ENCODE results near the gene IL1RAPL1.
"Not testable (repeated sequence)": the region's sequence is repeated elsewhere in the genome, so short reads cannot be mapped to it uniquely, and the experiment has no call there.

IL1RAPL1 gene

DNA sequence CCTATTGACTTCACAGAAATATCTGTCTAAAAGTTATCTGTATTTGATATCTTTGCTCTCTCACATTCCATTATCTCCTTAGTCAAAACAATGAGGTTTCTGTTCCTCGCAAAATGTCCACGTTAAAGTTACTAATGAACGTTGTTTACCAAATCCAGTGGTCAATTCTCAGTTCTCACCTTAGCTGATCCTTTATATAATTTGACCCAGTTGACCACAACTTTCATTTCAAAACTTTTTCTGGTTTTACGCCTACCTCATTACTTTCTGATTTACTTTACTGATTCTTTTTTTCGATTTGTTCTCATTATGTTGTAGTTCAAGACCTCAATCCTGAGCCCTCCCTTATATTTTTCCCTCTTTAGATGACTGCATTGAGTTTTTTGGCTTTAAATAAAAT, 186.6 kb downstream of the IL1RAPL1 start:
- no peak for DNase-seq (ENCODE audit: low read depth, low spot score)

DNA sequence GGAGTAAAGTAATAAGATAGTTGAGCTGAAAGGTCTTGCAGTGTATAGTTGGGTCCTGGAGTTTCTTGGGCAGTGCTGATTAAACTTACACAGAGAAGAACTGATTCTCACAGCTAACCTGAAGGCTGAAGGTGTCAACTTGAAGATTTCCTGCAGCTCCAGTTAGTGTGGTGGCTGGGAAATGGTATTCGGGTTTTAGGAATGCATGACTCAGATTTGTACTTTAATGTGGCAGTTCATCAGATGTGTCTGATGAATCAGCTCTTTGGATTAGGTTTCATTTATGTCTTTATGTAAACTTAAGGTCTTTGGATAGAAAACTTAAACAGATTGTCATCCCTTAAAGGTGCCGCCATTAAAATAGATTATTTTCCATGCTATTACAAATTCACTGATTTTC, 200.0 kb downstream of the IL1RAPL1 start:
- DNase-seq (ENCODE audit: low read depth, low spot score), result no peak

DNA sequence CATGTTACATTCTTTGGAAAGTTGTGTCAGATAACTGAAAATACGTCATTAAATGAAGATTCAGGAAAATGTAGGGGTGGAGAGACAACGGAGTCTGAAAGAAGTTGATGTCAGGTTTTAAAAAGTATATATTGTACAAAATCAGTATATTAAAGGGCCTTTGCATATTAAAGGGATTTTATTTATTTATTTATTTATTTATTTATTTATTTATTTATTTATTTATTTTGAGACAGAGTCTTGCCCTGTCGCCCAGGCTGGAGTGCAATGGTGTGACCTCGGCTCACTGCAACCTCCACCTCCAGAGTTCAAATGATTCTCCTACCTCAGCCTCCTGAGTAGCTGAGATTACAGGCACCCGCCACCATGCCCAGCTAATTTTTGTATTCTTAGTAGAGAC, 213.4 kb downstream of the IL1RAPL1 start:
- DNase-seq (ENCODE audit: low read depth, low spot score), result not testable (repeated sequence)

- DNase-seq (ENCODE audit: low read depth, low spot score), result no peak
Observed at GRCh38 chrX:28802625-28803024, 215.4 kb downstream of the IL1RAPL1 start.

GRCh38 chrX:28835991-28836390, 248.7 kb downstream of the IL1RAPL1 start:
- DNase-seq (ENCODE audit: low read depth, low spot score), result no peak

GRCh38 chrX:28843817-28844216, 256.6 kb downstream of the IL1RAPL1 start:
- DNase-seq (ENCODE audit: low read depth, low spot score), result no peak

GRCh38 chrX:28847423-28847822, 260.2 kb downstream of the IL1RAPL1 start:
- no peak for DNase-seq (ENCODE audit: low read depth, low spot score)

GRCh38 chrX:28848707-28849106, 261.5 kb downstream of the IL1RAPL1 start:
- no peak for DNase-seq (ENCODE audit: low read depth, low spot score)

DNA sequence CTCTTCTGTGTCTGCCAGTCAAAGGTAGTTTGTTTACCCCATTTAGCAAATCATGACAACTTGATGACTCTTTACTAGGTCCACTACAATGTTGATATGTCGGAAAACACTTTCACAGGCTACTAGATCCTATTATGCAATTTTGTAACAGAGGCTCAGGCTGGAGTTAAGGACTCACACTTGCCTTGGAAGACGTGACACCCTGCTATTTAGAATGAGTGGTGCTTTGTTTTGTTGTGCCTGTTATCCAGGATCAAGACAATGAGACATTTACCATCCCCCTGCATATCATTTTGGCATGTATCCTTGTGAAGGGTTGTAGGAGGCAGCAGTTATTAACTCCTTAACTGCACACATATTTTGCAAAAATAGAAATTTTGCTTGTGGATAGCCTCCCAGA, 263.7 kb downstream of the IL1RAPL1 start:
- no peak for DNase-seq (ENCODE audit: low read depth, low spot score)

GRCh38 chrX:28851871-28852270, 264.6 kb downstream of the IL1RAPL1 start:
- no peak for DNase-seq (ENCODE audit: low read depth, low spot score)

DNA sequence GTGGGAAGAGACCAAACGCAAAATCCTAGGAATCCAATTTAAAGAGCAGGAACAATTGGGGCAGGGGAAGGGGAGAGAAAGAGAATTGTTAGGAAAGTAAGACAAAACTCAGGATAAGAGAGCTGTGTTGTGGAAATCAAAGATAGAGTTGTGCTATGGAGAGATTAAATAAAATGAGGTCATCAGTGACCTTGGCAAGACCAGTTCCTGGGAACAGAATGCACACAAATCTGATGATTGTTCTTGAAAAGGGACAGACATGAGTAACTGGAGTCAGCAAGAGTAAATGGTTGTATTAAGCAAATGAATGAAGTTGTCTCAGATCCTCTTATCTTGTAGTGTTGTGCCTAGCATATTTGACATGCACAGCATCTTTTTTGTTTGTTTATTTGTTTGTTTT, 267.4 kb downstream of the IL1RAPL1 start:
- no peak for DNase-seq (ENCODE audit: low read depth, low spot score)

DNA sequence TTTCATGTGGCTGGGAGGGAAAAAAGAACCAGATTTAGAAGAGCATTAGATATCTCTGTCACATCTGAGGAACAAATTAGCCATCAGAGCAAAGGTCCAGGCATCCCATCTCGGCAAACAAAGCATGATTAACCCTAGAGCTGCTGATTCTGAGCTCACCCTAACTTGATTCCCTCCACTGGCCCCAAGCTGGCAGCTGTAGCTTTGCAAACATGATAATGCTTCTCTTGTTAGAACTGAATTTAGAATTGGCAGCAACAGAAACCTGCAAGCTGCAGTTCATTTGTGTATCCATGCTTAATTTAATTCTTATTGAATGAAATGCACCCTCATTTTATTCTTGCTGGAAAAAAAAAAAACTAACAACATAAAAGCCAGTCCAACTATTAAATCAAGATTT, 289.2 kb downstream of the IL1RAPL1 start:
- DNase-seq (ENCODE audit: low read depth, low spot score), result no peak

- no peak for DNase-seq (ENCODE audit: low read depth, low spot score)
Observed at GRCh38 chrX:28876901-28877300, 289.7 kb downstream of the IL1RAPL1 start.

DNA sequence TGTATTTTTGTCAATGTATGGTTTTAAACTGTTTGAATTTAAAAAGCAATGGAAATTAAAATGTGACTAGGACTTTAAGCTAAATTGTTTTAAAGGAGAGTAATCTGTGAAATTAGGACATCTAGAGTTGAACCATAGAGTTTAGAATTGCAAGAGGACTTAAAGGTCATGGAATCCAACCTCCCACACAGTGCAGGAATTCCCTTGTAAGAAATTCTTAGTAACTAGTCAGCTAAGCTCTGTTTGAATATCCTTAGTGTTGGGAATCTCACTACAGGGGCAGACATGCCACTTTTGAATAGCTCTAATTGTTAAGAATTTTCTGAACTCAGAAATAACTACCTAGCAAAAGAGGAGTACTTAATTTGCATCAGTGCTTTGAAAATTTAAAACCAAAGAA, 292.9 kb downstream of the IL1RAPL1 start:
- no peak for DNase-seq (ENCODE audit: low read depth, low spot score)

- DNase-seq (ENCODE audit: low read depth, low spot score), result no peak
Observed at GRCh38 chrX:28884823-28885222, 297.6 kb downstream of the IL1RAPL1 start.

- no peak for DNase-seq (ENCODE audit: low read depth, low spot score)
Observed at GRCh38 chrX:28888416-28888815, 301.2 kb downstream of the IL1RAPL1 start.

DNA sequence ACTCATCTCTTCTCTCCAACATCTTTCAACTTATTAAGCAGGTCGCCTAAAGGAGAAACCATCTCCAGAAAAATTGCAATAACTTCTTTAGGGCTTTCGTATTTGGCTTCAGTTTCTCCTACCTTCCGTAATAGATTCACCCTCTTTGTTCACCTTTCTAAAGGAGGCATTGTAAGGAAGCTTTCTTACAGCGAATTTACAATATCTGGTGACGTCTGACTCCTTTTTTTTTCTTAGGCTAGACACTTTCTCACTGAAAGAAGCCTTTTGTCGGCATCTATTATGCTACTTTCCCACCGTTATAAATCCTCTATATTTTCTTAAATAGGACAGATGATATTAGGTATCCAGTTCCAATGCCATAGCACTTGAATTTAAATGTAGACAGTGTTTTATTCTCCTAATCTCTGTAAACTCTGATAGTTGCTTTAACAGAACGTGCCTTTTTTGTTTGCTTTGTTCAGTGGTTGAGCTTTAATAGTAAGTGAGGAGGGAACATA, 302.4 kb downstream of the IL1RAPL1 start:
- no peak for DNase-seq (ENCODE audit: low read depth, low spot score)

DNA sequence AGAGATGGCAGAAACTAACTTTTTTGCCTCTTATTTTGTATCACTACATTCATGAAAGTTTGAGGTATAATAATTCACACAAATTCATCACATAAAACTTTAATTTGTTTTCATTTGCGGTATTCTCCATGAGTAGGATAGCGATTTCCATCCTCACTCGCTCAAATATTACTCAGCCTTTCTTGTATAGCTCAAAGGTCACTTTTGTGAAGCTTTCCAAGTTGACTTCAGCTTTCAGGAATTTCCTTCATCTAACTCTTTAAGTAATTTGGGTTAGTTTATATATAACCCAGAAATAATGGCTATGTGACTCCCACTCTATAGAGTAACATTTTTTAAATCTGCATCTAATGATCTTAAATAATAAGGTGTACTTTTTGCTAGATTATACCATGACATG, 314.4 kb downstream of the IL1RAPL1 start:
- no peak for DNase-seq (ENCODE audit: low read depth, low spot score)

- DNase-seq (ENCODE audit: low read depth, low spot score), result no peak
Observed at GRCh38 chrX:28910487-28910886, 323.2 kb downstream of the IL1RAPL1 start.

DNA sequence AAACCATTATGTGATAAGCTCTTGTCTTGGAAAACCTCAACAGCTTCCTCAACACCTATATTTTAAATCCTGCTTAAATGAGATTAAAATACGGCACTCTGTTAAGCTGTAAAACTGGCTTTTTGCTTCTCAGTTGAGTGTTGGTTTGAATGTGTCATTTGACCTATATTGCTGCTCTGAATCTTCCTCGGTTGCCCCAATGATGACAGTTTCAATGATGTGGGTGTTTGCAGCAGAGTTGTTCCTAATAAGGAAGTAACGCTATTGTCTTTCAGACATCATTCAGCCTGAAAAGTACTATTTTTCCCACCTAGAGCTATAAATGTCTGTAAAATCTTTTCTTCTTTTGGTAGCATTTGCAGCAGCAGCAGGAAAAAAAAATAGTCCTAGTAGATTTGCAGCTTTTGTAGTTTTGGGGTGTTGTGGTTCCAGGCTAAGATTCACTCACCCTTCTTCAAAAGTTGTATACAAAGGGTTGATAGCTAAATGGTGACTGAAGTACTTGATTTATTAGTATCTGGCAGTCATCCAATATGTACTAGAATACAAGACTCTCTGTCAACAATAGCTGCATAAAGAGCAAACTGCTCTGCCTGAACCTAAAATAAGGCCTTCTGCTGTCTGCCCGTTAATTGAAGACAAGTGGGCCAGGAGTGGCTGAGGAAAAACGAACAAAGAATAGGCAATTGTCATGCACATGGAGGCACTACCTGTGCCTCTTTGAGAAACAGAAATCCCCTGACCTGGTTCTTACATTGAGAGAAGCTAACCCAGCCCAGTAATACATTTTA, 333.1 kb downstream of the IL1RAPL1 start:
- no peak for DNase-seq (ENCODE audit: low read depth, low spot score)

DNA sequence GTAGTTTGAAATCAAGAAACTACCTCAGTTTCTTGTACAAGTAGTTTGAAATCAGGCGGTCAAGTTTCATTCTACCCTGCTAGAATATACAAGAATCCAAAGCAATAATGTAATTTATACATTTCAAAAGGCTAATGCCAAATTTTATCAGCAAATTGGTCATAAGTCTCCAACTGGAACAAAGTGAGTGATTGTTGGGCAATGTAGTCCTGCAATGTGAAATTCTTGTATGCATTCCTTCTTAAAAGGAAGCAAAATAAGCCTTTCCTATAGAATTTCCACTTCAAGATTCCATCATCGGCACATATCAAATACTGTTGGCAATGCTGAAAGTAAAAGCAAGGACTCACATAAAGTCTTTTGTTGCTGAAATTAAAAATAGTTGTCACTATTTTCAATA, 334.9 kb downstream of the IL1RAPL1 start:
- DNase-seq (ENCODE audit: low read depth, low spot score), result no peak

DNA sequence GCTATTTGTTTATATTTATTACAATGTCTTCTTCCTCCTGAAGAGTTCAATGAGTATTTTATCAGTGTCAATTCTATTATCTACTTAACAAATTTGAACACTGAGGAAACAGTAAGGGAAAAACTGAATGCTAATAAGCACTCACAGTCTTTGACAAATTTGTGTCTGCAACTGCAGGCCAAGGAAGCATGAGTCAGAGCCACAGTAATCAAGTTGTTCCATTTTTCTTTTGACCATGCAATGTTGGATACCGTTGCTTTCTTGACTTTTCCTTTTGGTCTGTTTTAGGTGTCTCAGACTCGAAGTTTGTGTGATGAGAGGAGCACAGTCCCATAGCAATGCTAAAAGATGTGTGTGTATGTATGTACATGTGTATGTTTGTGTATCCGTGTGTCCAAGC, 359.6 kb downstream of the IL1RAPL1 start:
- no peak for DNase-seq (ENCODE audit: low read depth, low spot score)

GRCh38 chrX:28960063-28960462, 372.8 kb downstream of the IL1RAPL1 start:
- no peak for DNase-seq (ENCODE audit: low read depth, low spot score)

DNA sequence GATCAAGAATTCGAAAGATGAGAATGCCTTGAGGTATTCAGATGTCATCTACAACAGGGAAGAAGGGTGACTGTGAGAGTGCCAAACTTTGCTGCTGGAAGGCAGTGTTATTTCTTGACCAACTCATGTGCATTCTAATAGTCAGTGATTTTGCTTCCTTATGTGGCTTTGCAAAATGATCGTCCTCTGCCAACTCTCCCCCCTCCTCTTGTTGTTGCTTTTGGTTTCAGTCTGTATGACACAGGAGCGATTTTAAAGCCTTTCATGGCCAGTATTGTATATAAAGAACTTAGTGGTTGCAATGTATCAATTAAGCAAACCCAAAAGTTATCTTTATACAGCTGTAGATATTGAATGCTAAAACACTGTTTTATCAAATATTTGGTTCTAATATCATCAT, 379.1 kb downstream of the IL1RAPL1 start:
- DNase-seq (ENCODE audit: low read depth, low spot score), result no peak
